22Rv1 (cell line): ENCODE measurements around the gene RAMACL.

Experiments
- H3K27ac ChIP-seq: fragments of 450-650 bp; 2 replicates; pipeline ENCODE4 v1.5.1; 2017
- ZFX ChIP-seq: fragments of 450-650 bp; IDR thresholded peaks from 2 replicates; pipeline ENCODE4 v1.6.1; 2017; ENCODE audit warnings: antibody characterized with exemption, borderline replicate concordance
- TF ChIP-seq, protein P1 (sequence below): fragments of 450-650 bp; IDR thresholded peaks from 2 replicates; pipeline ENCODE4 v1.5.1; 2017; ENCODE audit warnings: mild to moderate bottlenecking

RAMACL gene

DNA sequence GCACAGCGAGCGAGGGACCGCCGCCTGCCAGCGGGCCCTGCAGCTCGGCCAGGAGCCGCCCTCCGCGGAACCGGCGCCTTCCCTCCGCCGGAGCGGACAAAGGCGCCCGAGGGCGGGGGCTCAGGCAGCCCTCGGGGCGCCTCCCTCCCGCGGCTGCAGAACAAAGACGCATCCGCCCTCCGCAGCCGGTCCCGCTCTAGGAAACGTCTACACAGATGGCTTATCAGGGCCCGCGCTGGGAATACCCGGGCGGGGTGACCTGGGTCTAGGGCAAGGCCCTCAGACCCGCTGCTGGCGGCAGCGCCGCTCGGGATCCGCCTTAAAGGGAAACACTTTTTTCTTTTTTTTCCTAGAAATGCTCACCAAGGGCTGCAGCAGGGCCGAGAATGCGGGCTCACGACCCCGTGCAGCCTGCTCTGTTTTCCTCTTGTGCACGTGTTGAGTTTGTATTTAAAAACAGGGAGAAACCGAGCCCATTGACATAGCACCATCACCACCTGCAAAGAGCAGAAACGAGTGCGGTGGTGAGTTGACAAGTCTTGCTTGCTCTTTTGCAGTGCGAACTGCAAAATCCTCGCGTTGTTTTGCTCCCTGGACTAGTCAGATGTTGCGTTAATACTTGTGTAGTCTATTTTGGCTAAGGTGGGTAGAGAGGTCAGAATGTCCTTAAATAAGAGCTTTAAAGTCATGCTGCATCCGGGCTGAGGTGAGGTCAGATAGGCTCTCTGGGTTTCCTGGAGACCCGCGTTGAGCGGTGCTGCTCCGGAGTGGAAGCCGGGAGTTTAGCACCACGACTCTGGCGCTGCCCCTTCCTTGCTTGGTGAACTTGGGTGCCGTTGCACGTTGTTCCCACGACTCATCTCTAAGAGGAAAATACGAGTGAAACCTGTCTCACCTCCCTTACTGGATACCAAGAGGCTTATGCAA, 41.7 kb upstream of the RAMACL start:
- TF ChIP-seq, protein P1, sequence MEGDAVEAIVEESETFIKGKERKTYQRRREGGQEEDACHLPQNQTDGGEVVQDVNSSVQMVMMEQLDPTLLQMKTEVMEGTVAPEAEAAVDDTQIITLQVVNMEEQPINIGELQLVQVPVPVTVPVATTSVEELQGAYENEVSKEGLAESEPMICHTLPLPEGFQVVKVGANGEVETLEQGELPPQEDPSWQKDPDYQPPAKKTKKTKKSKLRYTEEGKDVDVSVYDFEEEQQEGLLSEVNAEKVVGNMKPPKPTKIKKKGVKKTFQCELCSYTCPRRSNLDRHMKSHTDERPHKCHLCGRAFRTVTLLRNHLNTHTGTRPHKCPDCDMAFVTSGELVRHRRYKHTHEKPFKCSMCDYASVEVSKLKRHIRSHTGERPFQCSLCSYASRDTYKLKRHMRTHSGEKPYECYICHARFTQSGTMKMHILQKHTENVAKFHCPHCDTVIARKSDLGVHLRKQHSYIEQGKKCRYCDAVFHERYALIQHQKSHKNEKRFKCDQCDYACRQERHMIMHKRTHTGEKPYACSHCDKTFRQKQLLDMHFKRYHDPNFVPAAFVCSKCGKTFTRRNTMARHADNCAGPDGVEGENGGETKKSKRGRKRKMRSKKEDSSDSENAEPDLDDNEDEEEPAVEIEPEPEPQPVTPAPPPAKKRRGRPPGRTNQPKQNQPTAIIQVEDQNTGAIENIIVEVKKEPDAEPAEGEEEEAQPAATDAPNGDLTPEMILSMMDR = no peak
- no peak for TF ChIP-seq ZFX
- peak overlapping the region; percentile 57 for H3K27ac ChIP-seq

DNA sequence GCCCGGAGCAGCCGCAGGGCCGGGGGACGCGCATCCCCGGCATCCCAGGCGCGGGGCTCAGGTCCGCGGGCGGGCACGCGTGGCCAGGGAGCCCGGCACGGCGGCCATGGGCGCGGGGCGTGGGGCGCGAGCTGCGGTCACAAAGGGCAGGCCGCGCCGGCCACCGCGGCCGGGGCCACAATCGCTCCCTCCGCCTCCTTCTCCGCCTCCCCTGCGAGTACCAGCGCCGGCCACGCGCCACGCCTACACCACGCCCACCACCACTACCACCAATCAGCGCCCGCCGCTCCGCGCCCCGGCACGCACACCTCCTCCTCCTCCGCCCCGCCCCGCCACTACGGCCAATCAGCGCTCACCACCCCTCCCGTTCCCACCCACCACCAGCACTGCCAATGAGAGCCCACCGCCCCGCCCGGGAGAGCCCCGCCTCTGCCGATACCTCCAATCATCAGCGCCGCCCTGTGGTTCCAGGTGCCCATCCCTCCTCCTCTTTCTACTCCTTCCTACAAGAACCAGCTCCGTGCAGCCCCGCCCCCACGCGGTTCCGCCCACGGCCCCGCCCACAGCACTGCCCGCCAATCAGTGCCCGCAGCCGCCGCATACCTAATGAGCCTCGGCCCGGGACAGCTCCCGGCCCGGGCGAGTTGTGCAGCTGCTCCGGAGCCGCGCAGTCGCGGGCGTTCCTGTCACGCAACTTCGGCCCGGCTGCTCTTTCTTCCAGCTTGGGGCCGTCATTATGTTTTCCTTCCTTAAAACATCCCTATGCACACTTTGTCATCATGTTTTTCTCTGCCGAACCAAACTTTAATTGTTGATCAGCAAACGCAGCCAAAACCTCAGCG, 40.8 kb upstream of the RAMACL start, which contains the start of gene RPS6KA2:
Gene RPS6KA2 (minus strand): TSS at position 219 of the 842 bp plus-strand sequence. CDS start 232 bp downstream, outside the sequence.
- H3K27ac ChIP-seq = peak within 1 kb of the TSS; percentile 57

DNA sequence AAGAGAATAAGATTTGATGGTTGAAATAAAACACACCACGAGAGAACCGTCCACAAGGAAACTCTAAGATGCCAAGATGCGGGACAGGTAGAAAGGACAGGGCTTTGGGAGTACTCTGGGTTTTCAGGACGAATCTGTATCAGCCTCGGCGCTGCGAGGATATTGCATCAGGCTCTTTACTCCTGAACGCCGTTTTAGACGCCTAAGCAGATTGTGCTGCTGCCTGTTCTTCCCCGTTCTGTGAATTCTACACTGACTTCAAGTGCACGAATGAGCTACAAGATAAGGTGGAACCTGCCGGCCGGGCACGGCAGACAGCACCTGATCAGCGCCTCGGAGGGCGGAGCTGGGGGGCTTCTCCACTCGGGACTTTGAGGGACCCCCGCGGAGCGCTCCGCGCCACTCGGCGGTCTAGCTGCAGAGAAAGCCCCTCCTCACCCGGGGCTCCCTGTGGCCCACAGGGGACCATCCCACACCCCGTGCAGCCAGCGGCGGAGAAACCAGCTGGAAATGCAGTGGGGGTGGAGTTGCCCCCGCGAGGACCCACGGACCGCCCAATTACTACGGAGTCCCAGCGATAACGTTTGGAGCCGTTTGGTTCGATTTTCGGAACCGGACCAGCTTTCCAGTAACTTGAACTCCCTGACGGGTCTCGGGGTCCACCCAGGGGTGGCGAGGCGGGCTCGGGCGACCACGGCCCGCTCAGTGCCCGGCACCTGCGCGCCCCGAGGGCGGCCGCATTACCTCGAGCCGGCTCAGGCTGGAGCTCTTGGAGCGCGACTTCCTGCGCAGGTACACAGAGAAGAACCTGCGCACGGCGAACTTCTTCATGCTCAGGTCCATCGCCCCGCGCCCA, 39.9 kb upstream of the RAMACL start:
- no peak for TF ChIP-seq ZFX
- TF ChIP-seq, protein P1 = no peak
- no peak overlapping the region for H3K27ac ChIP-seq

More for the DNA sequence above, 40.8 kb upstream of the RAMACL start, which contains the start of gene RPS6KA2:
- TF ChIP-seq, protein P1 = no peak
- TF ChIP-seq ZFX = no peak

DNA sequence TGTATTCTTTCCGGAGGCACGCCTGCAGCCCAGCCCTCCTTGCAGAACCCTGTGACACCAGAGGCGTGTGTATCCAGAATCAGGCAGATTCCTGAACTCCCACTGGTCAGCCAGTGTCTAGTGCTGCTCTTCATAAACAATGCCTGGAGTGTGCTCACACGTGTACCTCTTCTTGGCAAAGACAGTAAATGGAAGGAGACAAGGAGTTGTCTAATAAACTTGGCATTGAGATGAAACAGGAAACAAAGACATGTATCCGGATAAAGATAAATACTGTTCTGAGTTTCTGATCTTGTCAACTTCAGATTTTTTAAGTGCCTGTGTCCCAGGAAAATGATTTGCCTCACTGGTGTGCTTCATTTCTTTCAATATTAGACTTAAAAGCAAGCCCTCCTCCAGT, 38.9 kb upstream of the RAMACL start:
- TF ChIP-seq, protein P1 = no peak
- no peak for TF ChIP-seq ZFX
- no peak overlapping the region for H3K27ac ChIP-seq

DNA sequence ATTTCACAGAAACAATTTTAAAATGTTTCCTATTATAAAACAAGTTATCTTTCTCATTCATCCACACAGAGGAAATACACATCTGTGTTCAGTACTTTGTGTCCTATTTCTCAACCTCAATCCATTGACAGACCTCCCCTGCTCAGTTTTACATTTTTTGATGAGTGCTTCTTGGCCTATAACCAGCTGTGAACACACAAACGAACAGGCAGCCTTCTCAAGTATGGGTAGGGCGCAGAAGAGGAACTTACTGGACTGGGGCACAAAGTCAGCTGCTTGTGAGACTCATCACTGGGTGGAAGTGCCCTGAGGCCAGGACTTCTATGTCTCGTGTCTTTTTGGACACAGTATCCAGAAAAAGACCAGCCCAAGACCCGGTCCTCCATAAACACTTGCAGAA, 37.8 kb upstream of the RAMACL start:
- TF ChIP-seq, protein P1 = no peak
- no peak for TF ChIP-seq ZFX
- H3K27ac ChIP-seq = no peak overlapping the region

DNA sequence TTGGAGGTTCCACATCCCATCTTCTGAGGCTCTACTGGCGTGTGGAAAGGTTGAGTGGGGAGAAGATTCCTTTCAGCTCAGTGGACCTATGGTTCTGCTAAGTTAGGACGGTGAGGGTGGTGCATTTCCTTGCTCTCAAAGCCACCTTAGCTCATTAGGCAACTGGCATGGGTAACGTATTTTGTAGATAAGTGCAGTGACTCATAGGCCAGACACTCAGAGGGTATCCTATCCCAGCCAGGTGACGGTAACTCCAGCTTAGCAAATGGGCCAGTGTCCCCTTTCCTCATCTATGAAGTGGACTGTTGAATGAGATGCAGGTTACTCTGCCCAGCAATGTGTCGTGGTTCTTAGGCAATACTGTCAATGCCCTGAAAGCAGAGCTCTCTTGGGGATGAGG, 36.8 kb upstream of the RAMACL start:
- no peak overlapping the region for H3K27ac ChIP-seq
- TF ChIP-seq, protein P1 = no peak
- no peak for TF ChIP-seq ZFX
